SU-DHL-6 (cell line): ENCODE measurements around the gene EMILIN1.

Experiments used
- H2AFZ ChIP-seq: fragments of 200-600 bp; sonication (generic); 2 replicates; pipeline ENCODE4 v1.6.1; 2014; ENCODE audit warnings: low read depth, mild to moderate bottlenecking, moderate library complexity, mixed read lengths, antibody characterized with exemption, low read length; ENCODE audit not compliant: severe bottlenecking
- H3F3A ChIP-seq: fragments of 200-600 bp; shearing (Covaris generic); 2 replicates; pipeline ENCODE4 v1.6.0; 2016; ENCODE audit warnings: antibody characterized with exemption, mild to moderate bottlenecking; ENCODE audit not compliant: insufficient read depth
- H3K27ac ChIP-seq: fragments of 200-600 bp; sonication (generic); 2 replicates; pipeline ENCODE4 v1.5.1; 2016; ENCODE audit warnings: low read depth, mild to moderate bottlenecking, low read length, moderate library complexity, mixed read lengths
- H3K27me3 ChIP-seq: fragments of 200-600 bp; sonication (generic), shearing (Covaris generic); 2 replicates; pipeline ENCODE4 v1.6.0; 2014; ENCODE audit warnings: mild to moderate bottlenecking, low read length
- H3K36me3 ChIP-seq: fragments of 200-600 bp; sonication (generic); 2 replicates; pipeline ENCODE4 v1.6.1; 2014; ENCODE audit warnings: mild to moderate bottlenecking, low read length, mixed read lengths
- H3K4me2 ChIP-seq: fragments of 300-600, 200-600 bp; shearing (Covaris generic), sonication (generic); 2 replicates; pipeline ENCODE4 v1.6.0; 2014; ENCODE audit warnings: low read length, low read depth, mild to moderate bottlenecking; ENCODE audit not compliant: poor library complexity, severe bottlenecking
- H3K4me3 ChIP-seq: fragments of 200-600 bp; sonication (generic); 2 replicates; pipeline ENCODE4 v1.5.1; 2014; ENCODE audit warnings: antibody characterized with exemption, low read length, mild to moderate bottlenecking, mixed read lengths; ENCODE audit not compliant: insufficient read depth, poor library complexity, severe bottlenecking
- H3K79me2 ChIP-seq: fragments of 200-600 bp; sonication (generic); 2 replicates; pipeline ENCODE4 v1.6.1; 2014; ENCODE audit warnings: mild to moderate bottlenecking, low read length, moderate library complexity; ENCODE audit not compliant: insufficient read depth
- H3K9ac ChIP-seq: fragments of 200-600 bp; sonication (generic); 2 replicates; pipeline ENCODE4 v1.7.0; 2014; ENCODE audit warnings: mild to moderate bottlenecking, low read length
- H3K9me2 ChIP-seq: fragments of 200-600 bp; sonication (generic); replicated peaks from 2 replicates; pipeline ENCODE4 v1.6.1; 2014; ENCODE audit warnings: low read length; ENCODE audit not compliant: insufficient read depth
- H3K9me3 ChIP-seq: fragments of 200-600 bp; sonication (generic); 2 replicates; pipeline ENCODE4 v1.6.1; 2014; ENCODE audit warnings: low read length, mixed read lengths; ENCODE audit not compliant: insufficient read depth
- H4K20me1 ChIP-seq: fragments of 200-600 bp; sonication (generic); 2 replicates; pipeline ENCODE4 v1.6.1; 2014; ENCODE audit warnings: low read depth, mild to moderate bottlenecking, antibody characterized with exemption, low read length, moderate library complexity, mixed read lengths
- EZH2phosphoT487 ChIP-seq: fragments of 200-600 bp; sonication (generic), shearing (Covaris generic); conservative IDR thresholded peaks from 2 replicates; pipeline ENCODE4 v1.6.1; 2018; ENCODE audit warnings: mild to moderate bottlenecking, antibody characterized with exemption, low read length, moderate library complexity, mixed read lengths
- TF ChIP-seq, protein P1 (sequence below): fragments of 200-600 bp; sonication (generic); IDR thresholded peaks from one replicate; pipeline ENCODE4 v1.5.1; 2017; ENCODE audit warnings: antibody characterized with exemption, mild to moderate bottlenecking, low read length, moderate library complexity; ENCODE audit not compliant: insufficient read depth, poor library complexity, severe bottlenecking

EMILIN1 gene

DNA sequence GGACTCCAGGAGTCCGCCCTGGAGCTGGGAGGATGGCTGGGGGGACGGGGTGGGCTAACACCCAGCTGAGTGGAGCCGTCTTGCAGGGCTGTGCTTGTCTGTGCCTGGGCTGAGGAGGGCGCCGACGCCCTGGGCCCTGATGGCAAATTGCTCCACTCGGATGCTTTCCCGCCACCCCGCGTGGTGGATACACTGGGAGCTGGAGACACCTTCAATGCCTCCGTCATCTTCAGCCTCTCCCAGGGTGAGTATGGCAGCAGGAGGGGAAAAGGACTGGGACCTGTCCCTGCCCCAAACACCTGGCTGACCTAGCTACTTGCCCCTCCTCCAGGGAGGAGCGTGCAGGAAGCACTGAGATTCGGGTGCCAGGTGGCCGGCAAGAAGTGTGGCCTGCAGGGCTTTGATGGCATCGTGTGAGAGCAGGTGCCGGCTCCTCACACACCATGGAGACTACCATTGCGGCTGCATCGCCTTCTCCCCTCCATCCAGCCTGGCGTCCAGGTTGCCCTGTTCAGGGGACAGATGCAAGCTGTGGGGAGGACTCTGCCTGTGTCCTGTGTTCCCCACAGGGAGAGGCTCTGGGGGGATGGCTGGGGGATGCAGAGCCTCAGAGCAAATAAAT is 21.0 kb downstream of the EMILIN1 start:
- Histone ChIP-seq H2AFZ (no peak overlapping the region), H3K4me3 (no peak overlapping the region), H3K27me3 (no peaks in the 10 kb centered on the region), H3F3A (no peaks in the 10 kb centered on the region), H3K9me3 (no peaks in the 10 kb centered on the region), H3K27ac (no peak overlapping the region), H3K79me2 (no peaks in the 10 kb centered on the region), H4K20me1 (no peaks in the 10 kb centered on the region), H3K4me2 (no peak overlapping the region), H3K9ac (no peak overlapping the region), H3K36me3 (no peaks in the 10 kb centered on the region), H3K9me2 (no peaks in the 10 kb centered on the region)
- TF ChIP-seq, protein P1, sequence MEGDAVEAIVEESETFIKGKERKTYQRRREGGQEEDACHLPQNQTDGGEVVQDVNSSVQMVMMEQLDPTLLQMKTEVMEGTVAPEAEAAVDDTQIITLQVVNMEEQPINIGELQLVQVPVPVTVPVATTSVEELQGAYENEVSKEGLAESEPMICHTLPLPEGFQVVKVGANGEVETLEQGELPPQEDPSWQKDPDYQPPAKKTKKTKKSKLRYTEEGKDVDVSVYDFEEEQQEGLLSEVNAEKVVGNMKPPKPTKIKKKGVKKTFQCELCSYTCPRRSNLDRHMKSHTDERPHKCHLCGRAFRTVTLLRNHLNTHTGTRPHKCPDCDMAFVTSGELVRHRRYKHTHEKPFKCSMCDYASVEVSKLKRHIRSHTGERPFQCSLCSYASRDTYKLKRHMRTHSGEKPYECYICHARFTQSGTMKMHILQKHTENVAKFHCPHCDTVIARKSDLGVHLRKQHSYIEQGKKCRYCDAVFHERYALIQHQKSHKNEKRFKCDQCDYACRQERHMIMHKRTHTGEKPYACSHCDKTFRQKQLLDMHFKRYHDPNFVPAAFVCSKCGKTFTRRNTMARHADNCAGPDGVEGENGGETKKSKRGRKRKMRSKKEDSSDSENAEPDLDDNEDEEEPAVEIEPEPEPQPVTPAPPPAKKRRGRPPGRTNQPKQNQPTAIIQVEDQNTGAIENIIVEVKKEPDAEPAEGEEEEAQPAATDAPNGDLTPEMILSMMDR, result no peak
- TF ChIP-seq EZH2phosphoT487, result no peak

DNA sequence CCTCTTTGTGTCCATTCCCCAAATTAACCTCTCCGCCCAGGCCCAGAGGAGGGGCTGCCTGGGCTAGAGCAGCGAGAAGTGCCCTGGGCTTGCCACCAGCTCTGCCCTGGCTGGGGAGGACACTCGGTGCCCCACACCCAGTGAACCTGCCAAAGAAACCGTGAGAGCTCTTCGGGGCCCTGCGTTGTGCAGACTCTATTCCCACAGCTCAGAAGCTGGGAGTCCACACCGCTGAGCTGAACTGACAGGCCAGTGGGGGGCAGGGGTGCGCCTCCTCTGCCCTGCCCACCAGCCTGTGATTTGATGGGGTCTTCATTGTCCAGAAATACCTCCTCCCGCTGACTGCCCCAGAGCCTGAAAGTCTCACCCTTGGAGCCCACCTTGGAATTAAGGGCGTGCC is 21.6 kb downstream of the EMILIN1 start:
- TF ChIP-seq EZH2phosphoT487, result no peak
- TF ChIP-seq, protein P1, result no peak
- Histone ChIP-seq H3K4me3 (no peak overlapping the region), H3K36me3 (no peaks in the 10 kb centered on the region)

DNA sequence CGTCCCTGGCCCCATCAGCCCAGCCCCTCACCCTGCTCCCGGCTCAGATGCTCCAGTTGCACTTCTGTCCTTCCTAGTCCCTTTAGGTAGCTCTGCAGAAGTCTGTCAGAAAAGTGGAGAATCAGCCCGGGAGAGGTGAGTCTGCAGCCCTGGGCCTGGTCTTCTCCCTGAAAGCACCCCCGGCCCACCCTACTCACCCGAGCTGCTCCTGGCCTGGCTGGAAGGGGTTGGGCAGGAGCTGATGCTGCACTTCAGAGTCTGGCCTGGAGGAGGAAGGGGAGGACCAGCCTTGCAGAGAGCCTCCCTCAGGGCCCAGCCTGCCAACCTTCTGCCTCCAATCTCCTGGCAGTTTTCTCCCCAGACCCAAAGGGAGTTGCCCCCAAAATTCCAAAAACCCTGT is 23.9 kb downstream of the EMILIN1 start:
- Histone ChIP-seq H3K4me3 (no peak overlapping the region), H3K27me3 (no peaks in the 10 kb centered on the region), H3K27ac (no peak overlapping the region), H3F3A (no peaks in the 10 kb centered on the region), H3K9me2 (no peaks in the 10 kb centered on the region), H3K9ac (no peak overlapping the region), H3K36me3 (no peaks in the 10 kb centered on the region), H3K9me3 (no peaks in the 10 kb centered on the region), H2AFZ (no peak overlapping the region), H4K20me1 (no peaks in the 10 kb centered on the region), H3K79me2 (no peaks in the 10 kb centered on the region), H3K4me2 (no peak overlapping the region)
- TF ChIP-seq, protein P1, result no peak
- no peak for TF ChIP-seq EZH2phosphoT487

More for the DNA sequence above, 21.6 kb downstream of the EMILIN1 start:
- no peaks in the 10 kb centered on the region for H3K27me3 ChIP-seq
- no peak overlapping the region for H2AFZ ChIP-seq
- H3K27ac ChIP-seq, result no peak overlapping the region
- H3K9ac ChIP-seq, result no peak overlapping the region
- H3K79me2 ChIP-seq, result no peaks in the 10 kb centered on the region
- H3F3A ChIP-seq, result no peaks in the 10 kb centered on the region
- no peaks in the 10 kb centered on the region for H3K9me2 ChIP-seq
- no peak overlapping the region for H3K4me2 ChIP-seq
- no peaks in the 10 kb centered on the region for H4K20me1 ChIP-seq
- H3K9me3 ChIP-seq, result no peaks in the 10 kb centered on the region
